ENCODE data around the gene ANKS3. TPM values are rescaled to one million over a fixed set of nuclear protein-coding genes. Genes with fewer than 3 reads are reported as not detected.
A peak's percentile ranks its signal among the peaks of the same experiment; 100 is the strongest.

The ANKS3 gene
- total RNA-seq, 1 donor from 2014 or later: 16.8 TPM

DNA sequence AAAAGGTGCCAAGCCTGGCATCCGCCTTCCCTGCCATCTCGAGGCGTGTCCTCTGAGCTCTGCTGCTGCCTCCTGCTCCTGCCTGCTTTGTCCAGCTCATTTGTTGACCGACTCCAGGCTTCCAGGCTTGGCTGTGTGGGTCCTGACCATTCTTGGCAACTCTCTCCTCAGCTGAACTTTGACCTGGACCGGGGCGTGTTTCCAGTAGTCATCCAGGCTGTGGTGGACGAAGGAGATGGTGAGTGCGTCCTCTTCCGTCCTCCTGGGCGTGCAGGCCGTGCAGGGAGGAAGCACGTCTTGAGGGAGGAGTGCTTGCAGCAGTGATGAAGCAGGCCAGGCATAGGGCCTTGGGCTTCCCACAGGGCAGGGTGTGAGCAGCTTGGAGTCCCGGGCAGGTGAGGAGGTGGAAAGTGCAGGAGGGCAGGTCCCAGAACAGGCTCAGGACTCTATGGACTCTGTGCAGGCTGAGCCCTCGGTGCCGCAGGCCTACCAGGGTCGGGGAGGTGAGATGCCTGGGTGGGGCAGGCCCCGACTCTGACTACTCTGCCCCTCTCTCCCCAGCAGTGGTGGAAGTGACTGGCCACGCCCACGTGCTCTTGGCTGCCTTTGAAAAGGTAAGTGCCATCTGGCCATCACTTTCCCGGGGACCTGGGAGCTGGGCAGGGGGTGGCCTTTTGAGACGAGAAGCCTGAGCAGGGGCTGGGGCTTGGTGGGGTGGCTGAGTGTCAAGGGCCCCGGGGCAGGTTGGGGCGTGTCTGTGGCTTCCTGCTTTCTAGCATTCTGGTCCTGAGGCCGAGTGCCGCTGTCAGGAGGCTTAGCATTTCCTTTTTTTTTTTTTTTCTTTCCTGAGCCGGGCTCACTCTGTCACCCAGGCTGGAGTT lies 69.3 kb downstream of the ANKS3 start:
- peaks cover 19% of the 10 kb centered on the region for H3K36me3 ChIP-seq (ENCODE audit: control insufficient read depth, insufficient read depth, low read length)
- TF ChIP-seq, protein P1, sequence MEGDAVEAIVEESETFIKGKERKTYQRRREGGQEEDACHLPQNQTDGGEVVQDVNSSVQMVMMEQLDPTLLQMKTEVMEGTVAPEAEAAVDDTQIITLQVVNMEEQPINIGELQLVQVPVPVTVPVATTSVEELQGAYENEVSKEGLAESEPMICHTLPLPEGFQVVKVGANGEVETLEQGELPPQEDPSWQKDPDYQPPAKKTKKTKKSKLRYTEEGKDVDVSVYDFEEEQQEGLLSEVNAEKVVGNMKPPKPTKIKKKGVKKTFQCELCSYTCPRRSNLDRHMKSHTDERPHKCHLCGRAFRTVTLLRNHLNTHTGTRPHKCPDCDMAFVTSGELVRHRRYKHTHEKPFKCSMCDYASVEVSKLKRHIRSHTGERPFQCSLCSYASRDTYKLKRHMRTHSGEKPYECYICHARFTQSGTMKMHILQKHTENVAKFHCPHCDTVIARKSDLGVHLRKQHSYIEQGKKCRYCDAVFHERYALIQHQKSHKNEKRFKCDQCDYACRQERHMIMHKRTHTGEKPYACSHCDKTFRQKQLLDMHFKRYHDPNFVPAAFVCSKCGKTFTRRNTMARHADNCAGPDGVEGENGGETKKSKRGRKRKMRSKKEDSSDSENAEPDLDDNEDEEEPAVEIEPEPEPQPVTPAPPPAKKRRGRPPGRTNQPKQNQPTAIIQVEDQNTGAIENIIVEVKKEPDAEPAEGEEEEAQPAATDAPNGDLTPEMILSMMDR (IDR thresholded peaks at IDR 0.05; ENCODE audit: insufficient read depth, low read length, severe bottlenecking): no peak
- no peak overlapping the region for H3K4me3 ChIP-seq (ENCODE audit: low read depth, low read length)
- FAIRE-seq (no peak), DNase-seq (ENCODE audit: low read depth) (peak; percentile 57)
- H3K27me3 ChIP-seq (ENCODE audit: control insufficient read depth, insufficient read depth, low read length): no peaks in the 10 kb centered on the region

DNA sequence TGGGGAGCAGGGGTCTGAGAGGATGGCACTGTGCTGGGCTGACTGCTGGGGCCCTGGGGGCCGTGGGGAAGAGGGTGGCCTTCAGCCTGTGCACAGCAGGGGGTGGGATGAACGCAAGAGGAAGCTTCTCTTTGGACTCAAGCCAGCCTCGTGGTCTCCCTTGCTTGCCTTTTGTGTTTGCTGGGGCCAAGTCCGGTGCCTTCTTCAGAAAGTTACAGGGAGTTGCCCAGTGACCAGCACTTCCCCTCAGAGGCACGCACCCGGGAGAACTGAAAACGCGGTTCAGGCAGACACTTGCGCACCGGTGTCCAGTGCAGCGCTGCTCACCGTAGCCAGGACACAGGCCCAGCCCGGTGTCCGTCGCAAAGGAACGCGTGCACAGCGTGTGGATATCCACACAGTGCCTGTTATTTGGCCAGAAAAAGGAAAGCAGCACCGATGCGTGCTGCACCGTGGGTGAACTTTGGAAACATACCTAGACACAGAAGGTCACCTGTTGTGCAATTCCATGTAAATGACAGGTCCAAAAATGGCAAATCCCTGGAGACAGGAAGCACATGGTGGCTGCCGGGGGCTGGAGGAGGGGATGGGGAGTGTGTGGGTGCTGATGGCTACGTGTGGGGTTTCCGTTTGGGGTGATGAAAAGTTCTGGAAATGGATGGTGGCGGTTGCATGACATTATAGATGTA lies 70.2 kb downstream of the ANKS3 start:
- DNase-seq (ENCODE audit: low read depth) (no peak), FAIRE-seq (no peak)
- TF ChIP-seq, protein P1 (IDR thresholded peaks at IDR 0.05; ENCODE audit: insufficient read depth, low read length, severe bottlenecking): no peak
- no peak overlapping the region for H3K4me3 ChIP-seq (ENCODE audit: low read depth, low read length)
- H3K27me3 ChIP-seq (ENCODE audit: control insufficient read depth, insufficient read depth, low read length): no peaks in the 10 kb centered on the region
- peaks cover 19% of the 10 kb centered on the region for H3K36me3 ChIP-seq (ENCODE audit: control insufficient read depth, insufficient read depth, low read length)

DNA sequence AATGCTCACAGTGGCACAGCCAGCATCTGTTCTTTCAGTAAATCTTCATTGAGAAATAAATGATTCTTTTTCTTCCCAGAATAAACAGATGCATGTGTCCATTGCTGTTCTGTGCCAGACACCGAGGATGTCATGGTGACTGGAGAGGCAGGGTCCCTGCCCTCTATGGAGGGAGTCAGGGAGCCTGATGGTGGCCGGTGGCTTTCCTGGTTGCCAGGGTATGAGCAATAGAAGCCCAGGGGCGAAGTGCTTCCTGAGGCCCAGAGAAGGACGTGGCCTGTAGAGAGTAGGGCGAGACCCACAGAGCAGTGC lies 70.7 kb downstream of the ANKS3 start:
- Histone ChIP-seq H3K27me3 (ENCODE audit: control insufficient read depth, insufficient read depth, low read length) (no peaks in the 10 kb centered on the region), H3K4me3 (ENCODE audit: low read depth, low read length) (no peak overlapping the region), H3K36me3 (ENCODE audit: control insufficient read depth, insufficient read depth, low read length) (peaks cover 19% of the 10 kb centered on the region)
- FAIRE-seq: no peak
- no peak for DNase-seq (ENCODE audit: low read depth)
- TF ChIP-seq, protein P1 (IDR thresholded peaks at IDR 0.05; ENCODE audit: insufficient read depth, low read length, severe bottlenecking): no peak

DNA sequence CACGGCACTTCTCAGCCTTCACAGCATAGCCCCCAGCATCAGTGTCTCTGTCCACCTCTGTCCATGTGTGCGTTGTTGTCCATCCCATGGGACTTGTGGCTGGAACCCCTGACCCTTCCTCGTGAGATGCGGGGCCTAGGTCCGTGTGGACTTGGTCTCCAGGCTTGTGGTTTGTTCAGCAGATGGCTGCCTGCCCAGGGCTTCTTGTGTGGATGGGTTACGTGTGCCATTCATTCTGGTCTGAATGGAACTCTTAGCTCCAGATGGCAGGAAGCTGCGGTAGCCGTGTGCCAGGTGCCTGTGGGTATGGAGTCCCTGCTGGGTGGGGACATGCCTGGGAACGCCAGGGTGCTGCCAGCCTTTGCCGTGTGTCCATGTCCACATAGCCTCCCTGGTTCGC lies 72.4 kb downstream of the ANKS3 start:
- TF ChIP-seq, protein P1 (IDR thresholded peaks at IDR 0.05; ENCODE audit: insufficient read depth, low read length, severe bottlenecking): no peak
- peaks cover 9% of the 10 kb centered on the region for H3K36me3 ChIP-seq (ENCODE audit: control insufficient read depth, insufficient read depth, low read length)
- H3K27me3 ChIP-seq (ENCODE audit: control insufficient read depth, insufficient read depth, low read length): no peaks in the 10 kb centered on the region
- no peak overlapping the region for H3K4me3 ChIP-seq (ENCODE audit: low read depth, low read length)
- DNase-seq (ENCODE audit: low read depth): no peak
- no peak for FAIRE-seq

DNA sequence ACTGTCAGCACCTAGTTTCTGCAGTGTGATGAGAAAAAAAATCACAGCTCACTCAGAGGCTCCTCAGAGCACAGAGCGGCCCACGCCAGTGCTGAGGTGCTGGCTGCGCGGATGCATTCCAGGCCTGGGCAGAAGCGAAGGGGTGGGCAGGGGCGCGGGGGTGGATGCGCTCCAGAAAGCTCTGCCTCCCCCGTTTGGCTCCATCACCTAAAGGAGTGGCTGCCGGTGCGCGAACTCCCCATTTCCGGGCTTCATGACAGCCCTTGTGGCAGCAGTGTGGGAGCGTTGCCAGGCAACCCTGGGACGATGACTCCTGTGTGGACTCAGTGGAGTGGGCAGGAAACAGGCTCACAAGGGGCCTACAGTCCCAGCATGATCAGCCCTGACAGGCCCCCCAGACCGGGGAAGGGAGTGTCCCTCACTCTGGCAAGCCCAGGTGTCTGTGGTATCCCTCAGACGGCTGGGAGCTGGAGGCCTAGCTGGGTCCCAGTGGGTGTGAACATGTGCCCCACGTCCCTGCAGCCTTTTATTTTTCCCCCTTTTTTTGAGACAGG lies 73.5 kb downstream of the ANKS3 start:
- FAIRE-seq (no peak), DNase-seq (ENCODE audit: low read depth) (peak; percentile 82)
- H3K4me3 ChIP-seq (ENCODE audit: low read depth, low read length): no peak overlapping the region
- TF ChIP-seq, protein P1 (IDR thresholded peaks at IDR 0.05; ENCODE audit: insufficient read depth, low read length, severe bottlenecking): no peak
- no peaks in the 10 kb centered on the region for H3K27me3 ChIP-seq (ENCODE audit: control insufficient read depth, insufficient read depth, low read length)
- H3K36me3 ChIP-seq (ENCODE audit: control insufficient read depth, insufficient read depth, low read length): peaks cover 10% of the 10 kb centered on the region
